ENCODE measurements around the gene FRMD3.

The FRMD3 gene

GRCh38 chr9:83419961-83420360 lies 118.2 kb downstream of the FRMD3 start:
- DNase-seq: no peak
- intact Hi-C loops (cut with DNase I): no loop called here

GRCh38 chr9:83418283-83418682 lies 119.9 kb downstream of the FRMD3 start:
- DNase-seq: no peak
- intact Hi-C loops (cut with DNase I): no loop called here

- DNase-seq: no peak
- intact Hi-C loops (cut with DNase I): no loop called here
Observed at GRCh38 chr9:83413367-83413766, 124.8 kb downstream of the FRMD3 start.

- no peak for DNase-seq
- intact Hi-C loops (cut with DNase I): no loop called here
Observed at GRCh38 chr9:83410701-83411100, 127.5 kb downstream of the FRMD3 start.

GRCh38 chr9:83406921-83407320 lies 131.3 kb downstream of the FRMD3 start:
- intact Hi-C loops (cut with DNase I): no loop called here
- no peak for DNase-seq

GRCh38 chr9:83405759-83406158 lies 132.4 kb downstream of the FRMD3 start:
- intact Hi-C loops (cut with DNase I): no loop called here
- DNase-seq: no peak

- peak in 18 of 42 donors; percentile 1 to 51 (median 23) for DNase-seq
- intact Hi-C loops (cut with DNase I): no loop called here
Observed at GRCh38 chr9:83403527-83404238, 134.5 kb downstream of the FRMD3 start.

- DNase-seq: no peak
- intact Hi-C loops (cut with DNase I): no loop called here
Observed at GRCh38 chr9:83401328-83401900, 136.8 kb downstream of the FRMD3 start.

- no peak for DNase-seq
- intact Hi-C loops (cut with DNase I): no loop called here
Observed at GRCh38 chr9:83396813-83397212, 141.4 kb downstream of the FRMD3 start.

- no peak for DNase-seq
- intact Hi-C loops (cut with DNase I): no loop called here
Observed at GRCh38 chr9:83396342-83396741, 141.9 kb downstream of the FRMD3 start.

- no peak for DNase-seq
- intact Hi-C loops (cut with DNase I): no loop called here
Observed at GRCh38 chr9:83392228-83392627, 146.0 kb downstream of the FRMD3 start.

- intact Hi-C loops (cut with DNase I): no loop called here
- no peak for DNase-seq
Observed at GRCh38 chr9:83388346-83388745, 149.9 kb downstream of the FRMD3 start.

GRCh38 chr9:83387401-83388185 lies 150.6 kb downstream of the FRMD3 start:
- intact Hi-C loops (cut with DNase I): no loop called here
- no peak for DNase-seq

- intact Hi-C loops (cut with DNase I): no loop called here
- DNase-seq: no peak
Observed at GRCh38 chr9:83385317-83385716, 152.9 kb downstream of the FRMD3 start.

GRCh38 chr9:83384214-83384613 lies 154.0 kb downstream of the FRMD3 start:
- intact Hi-C loops (cut with DNase I): no loop called here
- no peak for DNase-seq

- intact Hi-C loops (cut with DNase I): no loop called here
- no peak for DNase-seq
Observed at GRCh38 chr9:83383034-83383433, 155.2 kb downstream of the FRMD3 start.

- DNase-seq: no peak
- intact Hi-C loops (cut with DNase I): no loop called here
Observed at GRCh38 chr9:83382421-83382820, 155.8 kb downstream of the FRMD3 start.

GRCh38 chr9:83379045-83379444 lies 159.2 kb downstream of the FRMD3 start:
- DNase-seq: no peak
- intact Hi-C loops (cut with DNase I): no loop called here

- intact Hi-C loops (cut with DNase I): no loop called here
- DNase-seq: no peak
Observed at GRCh38 chr9:83372957-83373356, 165.2 kb downstream of the FRMD3 start.

- intact Hi-C loops (cut with DNase I): no loop called here
- DNase-seq: no peak
Observed at GRCh38 chr9:83367326-83367725, 170.9 kb downstream of the FRMD3 start.

Measured in head of caudate nucleus (tissue), 42 donors.